Nephron (organoid): Measurements from ENCODE around the gene HTT.

Experiments used
- H3K27ac Mint-ChIP-seq, 3 experiments: 2 replicates each; pipeline ENCODE4 v1.8.0; 2020; ENCODE audit warnings: mixed read lengths in 3 of 3, mild to moderate bottlenecking in 2 of 3, moderate library complexity in 1 of 3
- H3K27me3 Mint-ChIP-seq: 2 replicates; pipeline ENCODE4 v1.8.0; 2021; ENCODE audit warnings: low read depth, mild to moderate bottlenecking, moderate library complexity, mixed read lengths
- H3K36me3 Mint-ChIP-seq: 2 replicates; pipeline ENCODE4 v1.8.0; 2020; ENCODE audit warnings: low read depth, mixed read lengths
- H3K4me1 Mint-ChIP-seq: 2 replicates; pipeline ENCODE4 v1.8.0; 2020; ENCODE audit warnings: mixed read lengths
- H3K4me3 Mint-ChIP-seq, 3 experiments: 2 replicates each; pipeline ENCODE4 v1.8.0; 2020; ENCODE audit warnings: mild to moderate bottlenecking in 3 of 3, mixed read lengths in 3 of 3, moderate library complexity in 2 of 3
- H3K9me3 Mint-ChIP-seq: 2 replicates; pipeline ENCODE4 v1.8.0; 2020; ENCODE audit warnings: mixed read lengths
- CTCF ChIP-seq, 3 experiments: fragments of 200-600 bp; sonication (generic); IDR thresholded peaks; one replicate each; pipeline ENCODE4 v1.5.0; 2021; ENCODE audit warnings: antibody characterized with exemption in 3 of 3; ENCODE audit not compliant: unreplicated experiment in 3 of 3

The HTT gene

GRCh38 chr4:3255611-3256186 is 181.2 kb downstream of the HTT start:
- Mint-ChIP-seq H3K4me3 (no peak overlapping the region), H3K36me3 (no peaks in the 10 kb centered on the region), H3K4me1 (no peaks in the 10 kb centered on the region), H3K9me3 (no peaks in the 10 kb centered on the region), H3K27me3 (no peaks in the 10 kb centered on the region), H3K27ac (no peak overlapping the region)
- TF ChIP-seq CTCF (IDR thresholded peaks at IDR 0.05; ENCODE audit: unreplicated experiment in 3 of 3): no peak

GRCh38 chr4:3256230-3257102 is 182.0 kb downstream of the HTT start:
- H3K36me3 Mint-ChIP-seq: no peaks in the 10 kb centered on the region
- no peaks in the 10 kb centered on the region for H3K9me3 Mint-ChIP-seq

GRCh38 chr4:3257103-3257555 is 182.6 kb downstream of the HTT start:
- no peaks in the 10 kb centered on the region for H3K4me1 Mint-ChIP-seq

More at GRCh38 chr4:3256230-3257102, 182.0 kb downstream of the HTT start:
- Mint-ChIP-seq H3K4me1 (no peaks in the 10 kb centered on the region), H3K27ac (no peak overlapping the region), H3K27me3 (no peaks in the 10 kb centered on the region), H3K4me3 (no peak overlapping the region)
- TF ChIP-seq CTCF (IDR thresholded peaks at IDR 0.05; ENCODE audit: unreplicated experiment in 3 of 3): no peak

GRCh38 chr4:3257556-3258482 is 183.3 kb downstream of the HTT start:
- Mint-ChIP-seq H3K27me3 (no peaks in the 10 kb centered on the region), H3K4me1 (no peaks in the 10 kb centered on the region), H3K27ac (no peak overlapping the region), H3K9me3 (no peaks in the 10 kb centered on the region), H3K4me3 (no peak overlapping the region), H3K36me3 (no peaks in the 10 kb centered on the region)
- TF ChIP-seq CTCF (IDR thresholded peaks at IDR 0.05; ENCODE audit: unreplicated experiment in 3 of 3): no peak

More at GRCh38 chr4:3257103-3257555, 182.6 kb downstream of the HTT start:
- no peak overlapping the region for H3K27ac Mint-ChIP-seq
- no peaks in the 10 kb centered on the region for H3K36me3 Mint-ChIP-seq
- H3K27me3 Mint-ChIP-seq: no peaks in the 10 kb centered on the region
- no peak overlapping the region for H3K4me3 Mint-ChIP-seq
- no peaks in the 10 kb centered on the region for H3K9me3 Mint-ChIP-seq
- no peak for TF ChIP-seq CTCF (IDR thresholded peaks at IDR 0.05; ENCODE audit: unreplicated experiment in 3 of 3)

GRCh38 chr4:3261411-3262207 is 187.1 kb downstream of the HTT start:
- Mint-ChIP-seq H3K4me1 (no peaks in the 10 kb centered on the region), H3K4me3 (no peak overlapping the region), H3K27me3 (peaks cover 4% of the 10 kb centered on the region), H3K36me3 (no peaks in the 10 kb centered on the region), H3K27ac (no peak overlapping the region), H3K9me3 (no peaks in the 10 kb centered on the region)
- TF ChIP-seq CTCF (IDR thresholded peaks at IDR 0.05; ENCODE audit: unreplicated experiment in 3 of 3): no peak
